B cell (primary cell): ENCODE measurements around the gene CLIP4. TPM values are rescaled to one million over a fixed set of nuclear protein-coding genes. Genes with fewer than 3 reads are reported as not detected.

ENCODE experiments used
- ATAC-seq: fragments of 200-7000 bp; cut with Tn5 transposase; one replicate; pipeline ENCODE4 v1.10.0; 2021; ENCODE audit warnings: low read depth, mild to moderate bottlenecking, moderate number of reproducible peaks, moderate library complexity
- CTCF ChIA-PET: fragments of 350-600 bp; sonication (Branson Sonifier 250); formaldehyde crosslinking; loops from one replicate; lab custom pipeline; 2021; ENCODE audit warnings: antibody characterized with exemption, inconsistent platforms; lab: Charles Lee
- POLR2A ChIA-PET: fragments of 350-600 bp; sonication (Branson Sonifier 250); formaldehyde crosslinking; loops from one replicate; lab custom pipeline; 2021; ENCODE audit warnings: antibody characterized with exemption; lab: Charles Lee
- DNase-seq: peaks from one replicate; pipeline ENCODE4 v3.0.0; 2013
- H2AFZ ChIP-seq: 2 replicates; pipeline ENCODE4 v1.6.1; 2012; ENCODE audit warnings: mild to moderate bottlenecking, low read depth, low read length; ENCODE audit not compliant: insufficient read depth, poor library complexity, severe bottlenecking
- H3K27ac ChIP-seq, 2 donors: 1 replicate in 1 of 2; 2 replicates in 1 of 2; pipeline ENCODE4 v1.5.1; 2012 to 2013; ENCODE audit warnings: low read length in 2 of 2, mild to moderate bottlenecking in 2 of 2, moderate library complexity in 1 of 2
- H3K27me3 ChIP-seq, 4 experiments: fragments of 200-600 bp in 1 of 4; sonication (generic) in 1 of 4; replicated peaks in 1 of 4; 1 replicate in 2 of 4; 2 replicates in 2 of 4; pipeline versions ENCODE4 v1.6.1 to v1.7.0; 2013 to 2016; ENCODE audit warnings: low read length in 3 of 4, mild to moderate bottlenecking in 2 of 4, mixed read lengths in 1 of 4, moderate library complexity in 1 of 4; ENCODE audit not compliant: insufficient read depth in 4 of 4, control insufficient read depth in 3 of 4; ENCODE audit errors: control extremely low read depth in 1 of 4
- H3K36me3 ChIP-seq, 2 experiments: replicated peaks in 1 of 2; 1 replicate in 1 of 2; 2 replicates in 1 of 2; pipeline versions ENCODE4 v1.6.1 to v1.7.1; 2013; ENCODE audit warnings: low read length in 1 of 2; ENCODE audit not compliant: insufficient read depth in 2 of 2, control insufficient read depth in 1 of 2; ENCODE audit errors: control extremely low read depth in 1 of 2, extremely low read depth in 1 of 2
- H3K4me1 ChIP-seq, 2 donors: fragments of 200-600 bp in 1 of 2; sonication (generic) in 1 of 2; 1 replicate in 1 of 2; 2 replicates in 1 of 2; pipeline versions ENCODE4 v1.5.1 to v1.6.1; 2013 to 2017; ENCODE audit warnings: low read length in 2 of 2; ENCODE audit not compliant: control insufficient read depth in 2 of 2, insufficient read depth in 2 of 2
- H3K4me2 ChIP-seq: replicated peaks from 2 replicates; pipeline ENCODE3; 2012; ENCODE audit warnings: mild to moderate bottlenecking, low read depth, low read length; ENCODE audit not compliant: poor library complexity, severe bottlenecking
- H3K4me3 ChIP-seq, 5 experiments: fragments of 200-600 bp in 1 of 5; sonication (generic) in 1 of 5; 1 replicate in 3 of 5; 2 replicates in 2 of 5; pipeline versions ENCODE4 v1.5.1 to v1.7.0; 2011 to 2016; ENCODE audit warnings: low read length in 4 of 5, mild to moderate bottlenecking in 4 of 5, low read depth in 2 of 5, control low read depth in 1 of 5, moderate library complexity in 1 of 5; ENCODE audit not compliant: insufficient read depth in 1 of 5; ENCODE audit errors: control extremely low read depth in 1 of 5, extremely low read depth in 1 of 5
- H3K79me2 ChIP-seq: fragments of 200-600 bp; sonication (generic); one replicate; pipeline ENCODE4 v1.6.0; 2016; ENCODE audit warnings: low read length; ENCODE audit not compliant: control insufficient read depth, insufficient read depth
- H3K9ac ChIP-seq: fragments of 200-600 bp; sonication (generic); 2 replicates; pipeline ENCODE4 v1.6.1; 2017; ENCODE audit warnings: mild to moderate bottlenecking, low read length, moderate library complexity
- H3K9me3 ChIP-seq, 3 donors: one replicate each; pipeline versions ENCODE4 v1.6.1 to v1.7.1; 2013; ENCODE audit warnings: low read length in 2 of 3; ENCODE audit not compliant: control insufficient read depth in 2 of 3, insufficient read depth in 1 of 3; ENCODE audit errors: control extremely low read depth in 1 of 3
- H4K20me1 ChIP-seq: 2 replicates; pipeline ENCODE4 v1.6.0; 2012; ENCODE audit warnings: mild to moderate bottlenecking, low read length; ENCODE audit not compliant: insufficient read depth, control insufficient read depth, poor library complexity, severe bottlenecking
- H3K27ac Mint-ChIP-seq: one replicate; pipeline ENCODE4 v1.8.0; 2021; ENCODE audit warnings: mixed read lengths
- H3K27me3 Mint-ChIP-seq: one replicate; pipeline ENCODE4 v1.8.0; 2021; ENCODE audit warnings: mixed read lengths
- H3K4me1 Mint-ChIP-seq: one replicate; pipeline ENCODE4 v1.8.0; 2021; ENCODE audit warnings: mixed read lengths
- H3K4me3 Mint-ChIP-seq: one replicate; pipeline ENCODE4 v1.8.0; 2021; ENCODE audit warnings: mixed read lengths
- H3K9me3 Mint-ChIP-seq: one replicate; pipeline ENCODE4 v1.8.0; 2022; ENCODE audit warnings: mixed read lengths; ENCODE audit not compliant: insufficient read depth
- CTCF ChIP-seq: fragments of 200-600 bp; IDR thresholded peaks from one replicate; pipeline ENCODE4 v1.8.0; 2022; ENCODE audit warnings: antibody characterized with exemption, mild to moderate bottlenecking
- EZH2 ChIP-seq: IDR thresholded peaks from 2 replicates; pipeline ENCODE4 v1.6.1; 2012; ENCODE audit warnings: borderline replicate concordance, low read depth, mild to moderate bottlenecking, moderate library complexity, low read length; ENCODE audit not compliant: insufficient read depth, poor library complexity, severe bottlenecking
- WGBS: methylation state at CpG from one replicate; pipeline ENCODE4 v1.1.5; 2013; ENCODE audit warnings: missing lambda C conversion rate; ENCODE audit not compliant: insufficient coverage; 5-methylcytosine and 5-hydroxymethylcytosine counted together
- intact Hi-C: fragments of 100-400 bp; cut with micrococcal nuclease; formaldehyde crosslinking; loops from one replicate; pipeline ENCODE4 v1.10.0; 2022
- polyA plus RNA-seq: library from polyadenylated mRNA; depleted of rRNA; stranded (reverse); fragments of >200 nt; gene quantifications from 2 replicates; pipeline ENCODE4 v1.2.3, GENCODE V29; 2012
- total RNA-seq, 2 donors: library from RNA; stranded (reverse); fragments of 120-200 nt in 1 of 2; gene quantifications; 1 replicate in 1 of 2; 2 replicates in 1 of 2; pipeline versions ENCODE4 v1.2.3 to v1.2.4, GENCODE V29; 2013 to 2022

CLIP4 gene
- total and polyA plus RNA-seq, 2 donors (not counting 1 experiment from before 2014, with no cell fraction given) = 4.0 to 20.8 TPM

DNA sequence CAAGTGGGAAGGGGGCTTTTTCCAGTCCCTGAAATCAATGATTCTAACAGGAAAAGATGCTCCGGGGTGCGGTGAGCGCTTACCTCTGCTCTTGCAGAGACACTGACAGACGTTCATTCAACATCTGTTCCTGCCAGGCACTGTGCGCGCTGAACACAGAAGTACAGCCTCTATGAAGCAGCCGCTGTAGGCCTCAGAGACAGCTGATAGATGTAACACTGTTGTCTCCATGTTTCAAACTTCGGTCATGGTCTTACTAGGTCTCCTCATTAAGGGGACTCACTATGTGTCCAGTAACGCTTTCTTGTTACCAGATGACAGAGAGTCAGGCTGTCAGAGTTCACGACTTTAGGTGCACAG, 649 bp upstream of the CLIP4 start:
- peak overlapping the region; percentile 86 for H3K4me2 ChIP-seq
- H4K20me1 ChIP-seq = no peaks in the 10 kb centered on the region
- peaks cover 6% of the 10 kb centered on the region for H3K27me3 Mint-ChIP-seq
- no peak for DNase-seq
- H3K27ac Mint-ChIP-seq = peak overlapping the region; percentile 88
- H3K27ac ChIP-seq = no peak overlapping the region
- ChIA-PET POLR2A (no interaction called here), CTCF (no interaction called here)
- intact Hi-C loops = no loop called here
- peaks cover 25% of the 10 kb centered on the region for H3K4me1 Mint-ChIP-seq
- peak overlapping the region; percentile 92 for H3K4me3 Mint-ChIP-seq
- H3K9me3 Mint-ChIP-seq = no peaks in the 10 kb centered on the region
- 92% methylated on average over 10 of the region's 10 CpGs for WGBS
- peak overlapping the region; percentile 80 for H2AFZ ChIP-seq
- H3K9me3 ChIP-seq = no peaks in the 10 kb centered on the region
- H3K79me2 ChIP-seq = peaks cover 4% of the 10 kb centered on the region
- no peaks in the 10 kb centered on the region for H3K36me3 ChIP-seq
- TF ChIP-seq CTCF (no peak), EZH2 (no peak)
- H3K4me3 ChIP-seq = peak overlapping the region in 4 of 5 experiments; percentile 33 to 90 (median 62)
- peaks cover 0 to 2% (median 0%) of the 10 kb centered on the region in 4 experiments for H3K27me3 ChIP-seq
- H3K9ac ChIP-seq = peak overlapping the region; percentile 59
- peaks cover 13 to 16% of the 10 kb centered on the region in 2 donors for H3K4me1 ChIP-seq
- no peak for ATAC-seq

- Histone ChIP-seq H3K4me3 (peak overlapping the region; percentile 13 to 90 (median 65)), H3K79me2 (peaks cover 4% of the 10 kb centered on the region), H3K9me3 (no peaks in the 10 kb centered on the region), H3K36me3 (no peaks in the 10 kb centered on the region), H3K4me1 (peaks cover 13 to 16% of the 10 kb centered on the region in 2 donors), H3K4me2 (peak overlapping the region; percentile 86), H3K27me3 (peaks cover 0 to 2% (median 0%) of the 10 kb centered on the region in 4 experiments), H3K27ac (peak overlapping the region; percentile 58), H3K9ac (peak overlapping the region; percentile 73), H2AFZ (peak overlapping the region; percentile 81), H4K20me1 (no peaks in the 10 kb centered on the region)
- Mint-ChIP-seq H3K4me1 (peaks cover 25% of the 10 kb centered on the region), H3K27me3 (peaks cover 6% of the 10 kb centered on the region), H3K9me3 (no peaks in the 10 kb centered on the region), H3K27ac (peak overlapping the region; percentile 91), H3K4me3 (peak overlapping the region; percentile 88)
- TF ChIP-seq EZH2 (no peak), CTCF (no peak)
- DNase-seq (peak; percentile 56), ATAC-seq (peak; percentile 32)
- ChIA-PET CTCF (no interaction called here), POLR2A (interaction anchor here (1.3 kb wide), 1 partner anchor 246 kb away, joined by 3 read pairs; the partner anchor contains the start of gene TRMT61B)
- WGBS = under 1% methylated on average over 46 of the region's 53 CpGs
- intact Hi-C loops = loop anchor here (5.0 kb wide), 1 partner anchor 104 kb away; no protein-coding TSS in a partner anchor
Observed at GRCh38 chr2:29115797-29116781, 874 bp downstream of the CLIP4 start.
